A673 (cell line): ENCODE results near the gene DOCK4.

Experiments
- EZH2 ChIP-seq: fragments of 200-600 bp; sonication (generic); IDR thresholded peaks from 2 replicates; pipeline ENCODE4 v1.6.1; 2017; ENCODE audit warnings: borderline replicate concordance, low read depth, mild to moderate bottlenecking, mixed read lengths, antibody characterized with exemption, low read length; ENCODE audit not compliant: poor library complexity, severe bottlenecking
- TF ChIP-seq, protein P1 (sequence below): fragments of 300-800, 200-600 bp; sonication (generic); conservative IDR thresholded peaks from 2 replicates; pipeline ENCODE4 v1.5.1; 2017; ENCODE audit warnings: low read depth, mild to moderate bottlenecking, antibody characterized with exemption, low read length, moderate library complexity, mixed read lengths

DNA sequence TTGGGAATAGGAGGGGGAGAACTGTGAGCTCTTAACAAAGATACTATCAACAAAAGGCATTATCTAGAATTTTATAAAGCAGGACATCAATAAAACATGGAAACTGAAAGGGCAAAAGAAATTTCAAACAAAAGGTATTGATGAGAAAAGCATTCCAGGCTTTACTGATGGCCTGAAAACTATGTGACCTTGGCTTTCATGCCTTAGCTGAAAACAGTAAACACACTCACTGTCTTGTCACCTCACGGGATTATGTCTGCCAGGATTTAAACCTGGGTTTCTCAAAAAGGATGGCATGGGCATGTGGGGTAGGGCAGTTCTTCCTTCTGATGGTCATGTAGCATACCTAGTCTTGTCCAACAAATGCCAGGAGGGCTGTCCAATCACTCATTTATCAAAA, 22.9 kb downstream of the DOCK4 start:
- TF ChIP-seq, protein P1, sequence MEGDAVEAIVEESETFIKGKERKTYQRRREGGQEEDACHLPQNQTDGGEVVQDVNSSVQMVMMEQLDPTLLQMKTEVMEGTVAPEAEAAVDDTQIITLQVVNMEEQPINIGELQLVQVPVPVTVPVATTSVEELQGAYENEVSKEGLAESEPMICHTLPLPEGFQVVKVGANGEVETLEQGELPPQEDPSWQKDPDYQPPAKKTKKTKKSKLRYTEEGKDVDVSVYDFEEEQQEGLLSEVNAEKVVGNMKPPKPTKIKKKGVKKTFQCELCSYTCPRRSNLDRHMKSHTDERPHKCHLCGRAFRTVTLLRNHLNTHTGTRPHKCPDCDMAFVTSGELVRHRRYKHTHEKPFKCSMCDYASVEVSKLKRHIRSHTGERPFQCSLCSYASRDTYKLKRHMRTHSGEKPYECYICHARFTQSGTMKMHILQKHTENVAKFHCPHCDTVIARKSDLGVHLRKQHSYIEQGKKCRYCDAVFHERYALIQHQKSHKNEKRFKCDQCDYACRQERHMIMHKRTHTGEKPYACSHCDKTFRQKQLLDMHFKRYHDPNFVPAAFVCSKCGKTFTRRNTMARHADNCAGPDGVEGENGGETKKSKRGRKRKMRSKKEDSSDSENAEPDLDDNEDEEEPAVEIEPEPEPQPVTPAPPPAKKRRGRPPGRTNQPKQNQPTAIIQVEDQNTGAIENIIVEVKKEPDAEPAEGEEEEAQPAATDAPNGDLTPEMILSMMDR = no peak
- TF ChIP-seq EZH2 = no peak
